Measurements from ENCODE around the gene TLX3. TPM values are rescaled to one million over a fixed set of nuclear protein-coding genes. Genes with fewer than 3 reads are reported as not detected.
"Not testable (repeated sequence)": the region's sequence is repeated elsewhere in the genome, so short reads cannot be mapped to it uniquely, and the experiment has no call there.

TLX3 gene
- total RNA-seq, 1 donor from 2014 or later: not detected

DNA sequence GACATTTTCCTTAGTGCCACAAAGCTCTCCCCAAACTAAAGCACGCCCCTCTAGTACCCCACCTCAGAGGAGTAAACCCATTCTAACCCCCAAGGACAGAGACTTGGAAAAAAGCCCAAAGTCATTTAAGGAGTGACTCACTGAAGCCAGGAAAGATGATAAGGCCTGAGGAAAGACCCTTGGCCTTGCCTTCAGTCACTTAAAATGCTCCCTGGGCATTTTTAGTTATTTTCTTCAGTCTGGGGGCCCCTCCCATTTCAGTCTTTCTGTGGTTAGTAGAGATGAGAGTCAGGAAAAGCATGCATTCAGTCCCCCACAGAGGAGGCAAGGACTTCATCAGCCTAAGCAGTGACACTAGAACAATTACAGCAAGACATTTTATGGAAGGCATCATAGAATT, 13.7 kb upstream of the TLX3 start:
- no peak overlapping the region for H3K4me3 Mint-ChIP-seq (ENCODE audit: unreplicated experiment)
- no peak for DNase-seq (ENCODE audit: low spot score)
- no peaks in the 10 kb centered on the region for H3K9me3 Mint-ChIP-seq (ENCODE audit: low read depth)
- TF ChIP-seq, protein P1, sequence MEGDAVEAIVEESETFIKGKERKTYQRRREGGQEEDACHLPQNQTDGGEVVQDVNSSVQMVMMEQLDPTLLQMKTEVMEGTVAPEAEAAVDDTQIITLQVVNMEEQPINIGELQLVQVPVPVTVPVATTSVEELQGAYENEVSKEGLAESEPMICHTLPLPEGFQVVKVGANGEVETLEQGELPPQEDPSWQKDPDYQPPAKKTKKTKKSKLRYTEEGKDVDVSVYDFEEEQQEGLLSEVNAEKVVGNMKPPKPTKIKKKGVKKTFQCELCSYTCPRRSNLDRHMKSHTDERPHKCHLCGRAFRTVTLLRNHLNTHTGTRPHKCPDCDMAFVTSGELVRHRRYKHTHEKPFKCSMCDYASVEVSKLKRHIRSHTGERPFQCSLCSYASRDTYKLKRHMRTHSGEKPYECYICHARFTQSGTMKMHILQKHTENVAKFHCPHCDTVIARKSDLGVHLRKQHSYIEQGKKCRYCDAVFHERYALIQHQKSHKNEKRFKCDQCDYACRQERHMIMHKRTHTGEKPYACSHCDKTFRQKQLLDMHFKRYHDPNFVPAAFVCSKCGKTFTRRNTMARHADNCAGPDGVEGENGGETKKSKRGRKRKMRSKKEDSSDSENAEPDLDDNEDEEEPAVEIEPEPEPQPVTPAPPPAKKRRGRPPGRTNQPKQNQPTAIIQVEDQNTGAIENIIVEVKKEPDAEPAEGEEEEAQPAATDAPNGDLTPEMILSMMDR (IDR thresholded peaks at IDR 0.05): no peak
- H3K36me3 Mint-ChIP-seq (ENCODE audit: low read depth): peaks cover 13% of the 10 kb centered on the region
- no peak overlapping the region for H3K27ac Mint-ChIP-seq (ENCODE audit: unreplicated experiment)
- H3K27me3 Mint-ChIP-seq (ENCODE audit: low read depth): no peaks in the 10 kb centered on the region
- H3K4me1 Mint-ChIP-seq (ENCODE audit: low read depth): peaks cover 10% of the 10 kb centered on the region

DNA sequence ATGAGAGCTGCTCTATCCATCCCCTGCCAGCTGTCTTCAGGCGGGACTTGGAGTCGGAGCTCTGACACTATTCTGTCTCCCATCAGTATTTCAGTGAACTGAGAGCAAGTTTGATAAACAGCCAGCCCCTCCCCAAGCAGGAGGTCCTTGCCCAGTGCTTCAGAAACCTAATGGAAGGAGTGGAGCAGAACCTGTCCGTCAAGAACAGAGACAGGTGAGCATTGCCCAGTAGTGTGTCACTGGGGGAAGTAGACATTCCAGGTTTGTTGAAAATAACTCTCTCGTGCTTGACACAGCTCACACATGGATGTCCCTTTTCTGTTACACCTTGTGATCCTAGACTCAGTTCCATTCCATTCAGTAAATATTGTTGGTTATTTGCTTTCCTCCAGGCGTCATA, 13.2 kb upstream of the TLX3 start:
- TF ChIP-seq, protein P1 (IDR thresholded peaks at IDR 0.05): no peak
- H3K36me3 Mint-ChIP-seq (ENCODE audit: low read depth): peaks cover 17% of the 10 kb centered on the region
- no peak overlapping the region for H3K4me3 Mint-ChIP-seq (ENCODE audit: unreplicated experiment)
- peaks cover 10% of the 10 kb centered on the region for H3K4me1 Mint-ChIP-seq (ENCODE audit: low read depth)
- no peak for DNase-seq (ENCODE audit: low spot score)
- H3K27me3 Mint-ChIP-seq (ENCODE audit: low read depth): no peaks in the 10 kb centered on the region
- H3K9me3 Mint-ChIP-seq (ENCODE audit: low read depth): no peaks in the 10 kb centered on the region
- no peak overlapping the region for H3K27ac Mint-ChIP-seq (ENCODE audit: unreplicated experiment)

DNA sequence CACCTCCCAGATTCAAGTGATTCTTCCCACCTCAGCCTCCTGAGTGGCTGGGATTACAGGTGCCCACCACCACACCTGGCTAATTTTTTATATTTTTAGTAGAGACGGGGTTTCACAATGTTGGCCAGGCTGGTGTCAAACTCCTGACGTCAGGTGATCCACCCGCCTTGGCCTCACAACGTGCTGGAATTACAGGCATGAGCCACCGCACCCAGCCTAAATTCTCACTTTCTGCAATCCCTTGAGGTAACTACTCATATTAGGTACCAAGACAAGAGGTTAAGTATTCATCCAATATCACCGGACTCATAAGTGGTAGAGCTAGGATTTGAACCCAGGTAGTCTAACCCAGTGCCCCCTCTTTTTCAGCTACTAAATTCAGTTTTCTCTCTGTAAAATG, 11.1 kb upstream of the TLX3 start:
- not testable (repeated sequence) for H3K4me3 Mint-ChIP-seq (ENCODE audit: unreplicated experiment); H3K27me3 Mint-ChIP-seq (ENCODE audit: low read depth); H3K9me3 Mint-ChIP-seq (ENCODE audit: low read depth); H3K27ac Mint-ChIP-seq (ENCODE audit: unreplicated experiment); DNase-seq (ENCODE audit: low spot score)
- Mint-ChIP-seq H3K36me3 (ENCODE audit: low read depth) (peaks cover 19% of the 10 kb centered on the region), H3K4me1 (ENCODE audit: low read depth) (peaks cover 10% of the 10 kb centered on the region)

DNA sequence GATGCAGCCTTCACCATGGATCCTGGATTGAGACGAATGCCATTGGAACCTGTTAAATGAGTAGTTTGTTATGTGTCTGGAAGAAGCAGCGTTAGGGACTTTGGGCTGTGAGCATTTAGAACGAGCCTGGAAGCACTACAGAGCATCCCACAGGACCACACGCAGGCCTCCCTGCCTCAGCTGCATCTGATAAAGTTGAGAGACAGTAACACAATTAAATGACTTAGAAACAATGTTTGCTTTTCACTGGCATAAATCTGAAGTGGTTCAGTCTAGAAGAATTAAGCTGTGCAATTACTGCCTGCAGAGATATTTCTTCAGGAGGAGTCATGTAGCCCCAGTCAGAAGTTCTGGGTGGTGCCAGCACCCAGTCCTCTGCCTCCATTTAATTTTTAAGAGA, 9.8 kb upstream of the TLX3 start:
- peaks cover 13% of the 10 kb centered on the region for H3K36me3 Mint-ChIP-seq (ENCODE audit: low read depth)
- peaks cover 10% of the 10 kb centered on the region for H3K4me1 Mint-ChIP-seq (ENCODE audit: low read depth)
- DNase-seq (ENCODE audit: low spot score): no peak
- H3K27me3 Mint-ChIP-seq (ENCODE audit: low read depth): peaks cover 5% of the 10 kb centered on the region
- TF ChIP-seq, protein P1 (IDR thresholded peaks at IDR 0.05): no peak
- no peaks in the 10 kb centered on the region for H3K9me3 Mint-ChIP-seq (ENCODE audit: low read depth)
- no peak overlapping the region for H3K27ac Mint-ChIP-seq (ENCODE audit: unreplicated experiment)
- H3K4me3 Mint-ChIP-seq (ENCODE audit: unreplicated experiment): no peak overlapping the region

DNA sequence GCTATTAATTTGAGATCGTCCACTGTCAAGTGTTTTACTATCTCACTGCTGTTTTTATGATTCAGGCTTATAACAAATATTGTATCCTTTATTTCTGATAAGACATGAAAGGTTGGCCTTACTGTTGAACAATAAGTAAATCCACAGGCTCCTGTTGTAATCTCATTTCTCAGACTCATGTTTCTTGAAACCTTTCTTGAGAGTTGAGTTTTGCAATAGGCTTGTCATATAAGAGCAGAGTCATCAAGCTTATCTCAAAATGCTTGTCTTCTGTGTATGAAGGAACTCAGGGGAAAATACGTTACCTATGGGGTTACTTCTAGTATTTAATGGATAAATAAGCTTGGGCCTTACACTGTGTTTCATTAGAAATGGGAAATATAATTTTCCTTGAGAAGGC, 9.2 kb upstream of the TLX3 start:
- TF ChIP-seq, protein P1 (IDR thresholded peaks at IDR 0.05): no peak
- Mint-ChIP-seq H3K4me1 (ENCODE audit: low read depth) (peaks cover 10% of the 10 kb centered on the region), H3K27ac (ENCODE audit: unreplicated experiment) (no peak overlapping the region), H3K4me3 (ENCODE audit: unreplicated experiment) (no peak overlapping the region), H3K36me3 (ENCODE audit: low read depth) (peaks cover 11% of the 10 kb centered on the region), H3K9me3 (ENCODE audit: low read depth) (no peaks in the 10 kb centered on the region), H3K27me3 (ENCODE audit: low read depth) (peaks cover 11% of the 10 kb centered on the region)
- DNase-seq (ENCODE audit: low spot score): no peak

DNA sequence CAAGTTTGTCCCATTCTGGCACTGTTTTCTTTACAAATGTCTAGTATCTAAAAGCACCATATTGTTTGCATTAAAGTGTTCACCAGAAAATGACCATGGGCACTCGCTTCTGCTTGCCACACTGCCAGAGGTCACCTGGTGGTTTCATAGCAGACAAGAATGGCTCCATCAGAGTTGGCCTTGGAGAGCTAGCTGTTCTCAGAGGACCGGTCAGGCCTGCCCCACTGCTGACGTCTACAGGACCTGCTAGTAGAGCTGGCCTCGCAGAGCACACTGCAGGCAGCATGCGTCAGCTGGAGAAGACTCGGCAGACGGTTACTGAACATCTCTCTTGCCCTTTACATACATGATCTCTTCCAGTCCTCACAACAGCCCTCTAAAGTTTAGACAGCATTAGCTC, 8.7 kb upstream of the TLX3 start:
- Mint-ChIP-seq H3K27me3 (ENCODE audit: low read depth) (peaks cover 16% of the 10 kb centered on the region), H3K4me3 (ENCODE audit: unreplicated experiment) (no peak overlapping the region), H3K4me1 (ENCODE audit: low read depth) (peaks cover 7% of the 10 kb centered on the region), H3K27ac (ENCODE audit: unreplicated experiment) (no peak overlapping the region), H3K9me3 (ENCODE audit: low read depth) (no peaks in the 10 kb centered on the region), H3K36me3 (ENCODE audit: low read depth) (peaks cover 11% of the 10 kb centered on the region)
- no peak for DNase-seq (ENCODE audit: low spot score)
- TF ChIP-seq, protein P1 (IDR thresholded peaks at IDR 0.05): no peak

Measured in chondrocyte (in vitro differentiated cells).